NCI-H2029 (cell line): Measurements from ENCODE around the gene TMEM191C.
"Not testable (repeated sequence)": the region's sequence is repeated elsewhere in the genome, so short reads cannot be mapped to it uniquely, and the experiment has no call there.

Experiments used
- DNase-seq: peaks from one replicate; lab custom pipeline; 2025; lab: John Stamatoyannopoulos, UW

The TMEM191C gene

GRCh38 chr22:21446128-21446826 lies 20.9 kb upstream of the TMEM191C start:
- DNase-seq, result no peak

DNA sequence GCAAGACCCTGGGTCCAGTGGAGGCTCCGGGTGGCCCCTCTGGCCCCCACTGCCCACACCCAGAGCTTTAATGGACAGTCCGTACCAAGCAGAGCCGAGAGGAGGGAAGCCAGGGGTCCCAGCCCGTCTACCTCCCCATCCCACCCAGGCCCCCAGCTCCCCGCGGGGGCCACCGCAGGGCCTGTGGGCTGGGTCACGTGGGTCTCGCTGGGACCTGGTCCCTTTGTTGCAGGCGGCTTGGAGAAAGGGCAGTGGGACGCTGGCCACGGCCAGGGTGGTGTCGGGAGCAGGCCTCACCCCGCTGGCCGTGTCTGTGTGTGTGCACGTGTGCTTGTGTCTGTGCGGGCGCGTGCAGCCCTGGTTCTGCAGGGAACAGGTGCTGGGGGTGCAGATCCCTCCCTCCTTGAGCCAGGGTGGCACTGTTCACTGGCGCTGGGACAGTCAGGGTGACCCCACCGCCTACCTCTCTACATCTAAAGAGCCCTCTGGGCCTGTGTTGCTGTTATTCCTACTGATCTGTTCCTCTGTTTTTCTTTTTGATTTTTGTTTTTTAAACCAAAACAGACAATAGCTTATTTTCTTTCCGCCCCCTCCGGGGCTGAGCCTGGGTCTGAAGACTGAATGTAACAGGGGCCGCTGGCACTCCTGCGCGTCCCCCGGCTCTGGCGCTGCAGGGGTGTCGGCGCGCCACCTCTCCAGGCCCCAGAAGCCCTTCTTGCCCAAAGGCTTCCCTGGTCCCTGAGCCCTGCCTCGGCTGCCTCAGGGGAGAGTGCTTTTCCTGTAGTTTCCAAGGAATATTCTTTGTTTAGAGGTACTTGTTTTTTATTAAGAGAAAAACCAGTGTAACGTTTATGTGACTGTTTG lies 20.1 kb upstream of the TMEM191C start:
- no peak for DNase-seq

- no peak for DNase-seq
Measured at GRCh38 chr22:21447694-21448402, 19.3 kb upstream of the TMEM191C start.

GRCh38 chr22:21448627-21449416 lies 18.4 kb upstream of the TMEM191C start:
- no peak for DNase-seq

GRCh38 chr22:21449531-21450319 lies 17.5 kb upstream of the TMEM191C start:
- DNase-seq, result no peak

DNA sequence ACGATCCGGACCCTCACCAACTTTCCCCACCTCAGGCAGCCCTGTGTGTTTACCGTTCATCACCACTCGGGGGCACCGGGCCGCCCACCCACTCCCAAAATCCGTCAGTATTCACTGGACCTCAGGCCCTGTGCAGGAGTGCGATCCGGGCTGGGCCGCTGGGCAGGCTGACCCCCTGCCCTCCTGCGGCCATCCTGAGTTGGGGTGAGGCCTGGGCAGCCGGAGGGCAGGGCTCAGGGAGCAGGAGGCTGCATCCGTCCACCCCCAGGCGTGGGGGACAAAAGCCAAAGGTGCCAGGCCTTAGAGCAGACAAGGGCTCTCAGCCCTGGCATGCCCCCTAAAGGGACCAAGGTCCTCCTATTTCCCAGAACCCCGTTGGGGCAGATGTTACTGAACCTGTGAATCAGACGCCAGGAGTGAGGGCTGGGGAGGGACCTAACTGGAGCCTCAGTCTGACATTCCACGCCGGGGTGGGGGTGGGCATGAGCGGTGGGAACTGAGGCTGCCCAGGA lies 16.8 kb upstream of the TMEM191C start:
- no peak for DNase-seq

- DNase-seq, result no peak
Measured at GRCh38 chr22:21450858-21451353, 16.3 kb upstream of the TMEM191C start.

DNA sequence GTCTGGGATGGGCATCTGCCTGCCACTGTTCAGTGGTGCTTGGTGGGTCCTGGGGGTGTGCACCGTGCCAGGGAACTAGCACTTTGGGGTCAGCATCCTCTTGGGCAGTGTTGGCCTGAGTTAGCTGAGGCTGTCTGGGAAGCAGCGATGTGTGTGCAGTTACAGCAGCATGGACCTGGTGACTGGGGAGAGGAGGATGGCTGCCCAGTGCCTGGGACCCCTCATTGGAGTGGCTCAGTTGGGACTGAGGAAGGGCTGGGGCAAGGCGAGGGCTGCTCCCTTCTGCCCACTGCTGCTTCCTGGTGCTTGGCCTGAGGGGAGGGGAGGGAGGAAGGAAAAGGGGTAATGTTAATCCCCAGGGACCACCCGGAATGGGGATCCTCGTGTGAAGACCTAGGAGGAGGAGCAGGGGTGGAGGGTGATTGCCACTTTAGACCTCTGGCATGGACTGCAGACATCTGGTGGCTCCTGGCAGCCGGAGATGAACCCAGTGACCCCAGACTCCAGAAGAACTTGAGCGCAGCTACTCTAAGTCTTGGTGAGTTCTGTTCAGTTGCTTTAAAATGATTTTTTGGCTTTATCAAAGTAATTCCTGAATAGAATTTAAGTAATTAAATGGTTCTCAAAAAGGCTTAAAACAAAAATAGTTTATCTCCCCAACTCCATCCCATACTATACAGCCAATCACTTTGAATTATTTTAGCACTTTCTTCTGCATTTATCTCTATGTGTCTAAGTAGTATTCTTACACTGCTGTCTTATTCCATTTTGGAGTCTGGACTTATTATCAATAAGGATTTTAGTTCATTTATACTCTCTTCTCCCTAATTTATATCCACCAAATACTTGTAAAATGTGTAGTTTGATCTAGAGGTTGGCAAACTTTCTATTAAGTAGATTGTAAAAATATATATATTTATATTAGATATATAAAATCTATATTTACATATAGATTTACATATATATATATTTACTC lies 15.4 kb upstream of the TMEM191C start:
- DNase-seq, result no peak

DNA sequence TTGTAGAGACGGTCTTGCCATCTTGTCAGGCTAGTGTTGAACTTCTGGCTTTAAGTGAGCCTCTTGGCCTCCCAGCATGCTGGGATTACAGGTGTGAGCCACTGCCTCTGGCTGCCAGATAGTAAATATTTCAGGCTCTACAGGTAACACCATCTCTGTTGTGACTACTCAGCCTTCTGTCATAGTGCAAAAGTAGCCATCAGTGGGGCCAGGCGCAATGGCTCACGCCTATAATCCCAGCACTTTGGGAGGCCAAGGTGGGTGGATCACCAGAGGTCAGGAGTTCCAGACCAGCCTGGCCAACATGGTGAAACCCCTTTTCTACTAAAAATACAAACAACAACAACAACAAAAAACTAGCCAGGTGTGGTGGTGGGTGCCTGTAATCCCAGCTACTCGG lies 14.5 kb upstream of the TMEM191C start:
- not testable (repeated sequence) for DNase-seq

DNA sequence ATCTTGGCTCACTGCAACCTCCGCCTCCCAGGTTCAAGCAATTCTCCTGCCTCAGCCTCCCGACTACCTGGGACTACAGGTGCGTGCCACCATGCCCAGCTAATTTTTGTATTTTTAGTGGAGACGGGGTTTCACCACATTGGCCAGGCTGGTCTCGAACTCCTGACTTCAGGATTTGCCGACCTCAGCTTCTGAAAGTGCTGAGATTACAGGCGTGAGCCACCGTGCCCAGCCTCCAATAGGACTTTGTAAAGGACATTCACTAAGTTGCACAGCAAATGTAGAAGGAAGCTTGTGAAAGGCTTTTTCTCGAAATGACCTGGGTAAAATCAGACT lies 12.2 kb upstream of the TMEM191C start:
- DNase-seq, result not testable (repeated sequence)

DNA sequence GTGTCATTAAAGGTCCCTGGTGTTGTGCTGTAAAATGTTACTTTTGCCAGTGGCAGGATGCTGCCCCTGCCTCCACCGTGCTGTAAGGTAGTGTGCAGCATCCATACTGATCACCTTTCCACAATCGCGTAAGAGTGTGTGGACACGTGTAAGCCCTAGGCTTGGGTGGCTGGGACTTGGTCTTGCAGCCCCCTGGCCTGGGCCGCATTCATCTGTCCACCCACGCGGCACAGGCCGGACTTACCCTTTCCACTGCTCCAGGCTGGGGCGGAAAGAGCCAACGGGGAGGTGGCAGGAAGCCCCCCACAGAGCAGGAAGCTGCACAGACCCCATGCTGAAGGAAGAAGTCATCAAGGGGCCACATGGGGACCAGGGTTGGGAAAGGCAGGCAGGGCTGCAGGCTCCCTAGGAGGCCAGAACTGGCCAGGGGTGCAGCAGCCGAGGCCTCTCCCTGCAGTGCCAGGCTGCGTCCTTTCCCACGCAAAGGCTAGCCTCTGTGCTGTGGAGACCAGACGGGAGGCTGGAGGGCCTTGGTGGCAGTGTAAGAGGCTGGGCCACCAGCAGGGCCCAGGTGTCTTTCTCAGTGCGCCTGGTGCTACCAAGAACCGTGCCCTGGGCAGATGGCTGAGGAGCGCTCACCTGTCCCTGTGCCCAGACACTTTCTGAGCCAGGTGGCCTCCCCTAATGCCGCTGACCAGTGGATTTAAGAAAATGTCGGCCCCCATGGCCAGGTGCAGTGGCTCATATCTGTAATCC lies 11.7 kb upstream of the TMEM191C start:
- no peak for DNase-seq

DNA sequence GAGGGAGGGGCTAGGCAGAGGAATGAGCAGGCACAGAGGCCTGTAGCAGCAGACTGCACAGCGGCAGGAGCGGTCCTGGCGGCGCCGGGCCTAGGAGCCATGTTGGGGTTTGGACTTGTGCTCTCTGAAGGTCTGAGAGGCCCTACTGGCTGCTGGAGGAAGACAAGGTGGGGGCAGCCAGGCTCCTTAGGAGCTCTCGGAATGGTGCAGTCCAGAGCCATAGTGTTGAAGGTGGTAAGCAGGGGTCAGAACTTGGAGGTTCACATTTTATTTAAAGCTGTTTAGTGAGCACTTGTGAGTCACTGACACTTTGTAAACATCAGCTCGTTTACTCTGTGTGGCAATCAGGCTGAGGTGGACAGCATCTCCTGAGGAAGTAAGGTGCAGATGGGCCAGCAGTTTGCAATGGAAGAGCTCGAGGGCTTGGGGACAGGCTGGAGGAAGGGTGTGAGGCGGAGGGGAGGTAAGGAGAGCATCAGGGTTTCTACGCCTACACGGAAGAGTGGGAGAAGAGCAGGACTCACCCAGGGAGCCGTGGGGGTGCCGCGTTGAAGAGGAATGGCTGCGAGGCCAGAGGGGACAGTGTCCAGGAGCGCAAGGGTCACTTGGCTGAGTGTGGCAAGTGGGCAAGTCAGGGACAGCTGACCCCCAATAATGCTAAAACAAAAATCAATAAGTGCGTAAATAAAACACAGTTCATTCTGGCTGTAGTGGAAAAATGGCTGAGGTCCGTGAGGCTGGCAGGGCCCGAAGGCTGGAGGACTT lies 10.0 kb upstream of the TMEM191C start:
- no peak for DNase-seq

DNA sequence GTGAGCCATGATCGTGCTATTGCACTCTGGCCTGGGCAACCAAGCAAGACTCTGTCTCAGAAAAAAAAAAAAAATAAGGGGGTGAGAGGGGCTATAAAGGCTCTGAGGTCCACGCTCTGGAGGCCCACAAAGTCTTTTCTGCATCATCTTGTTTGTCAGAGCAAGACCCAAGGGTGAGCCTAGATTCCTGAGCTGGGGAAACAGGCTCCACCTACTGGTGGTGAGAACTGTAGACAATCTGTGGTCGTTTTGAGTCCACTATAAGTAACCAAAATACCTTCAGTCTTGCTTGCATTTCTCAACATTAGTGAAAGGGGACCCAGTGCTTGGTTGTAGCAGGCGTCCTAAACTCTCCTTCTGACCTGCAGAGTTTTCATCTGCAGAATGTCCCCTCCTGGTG lies 4.5 kb upstream of the TMEM191C start:
- not testable (repeated sequence) for DNase-seq

GRCh38 chr22:21468194-21469096 lies 1.3 kb downstream of the TMEM191C start:
- DNase-seq, result not testable (repeated sequence)

- DNase-seq, result not testable (repeated sequence)
Measured at GRCh38 chr22:21469097-21469994, 2.2 kb downstream of the TMEM191C start.

GRCh38 chr22:21472984-21473383 lies 5.8 kb downstream of the TMEM191C start:
- not testable (repeated sequence) for DNase-seq
